OCI-LY1 (cell line): Measurements from ENCODE around the gene CHADL.

Experiments used
- CTCF ChIP-seq: fragments of 200-600 bp; sonication (generic), shearing (Covaris generic); IDR thresholded peaks from 2 replicates; pipeline ENCODE4 v1.5.1; 2017; ENCODE audit warnings: mild to moderate bottlenecking, antibody characterized with exemption, low read length, moderate library complexity, mixed read lengths
- EZH2 ChIP-seq: fragments of 200-600 bp; sonication (generic), shearing (Covaris generic); IDR thresholded peaks from 2 replicates; pipeline ENCODE4 v1.8.0; 2017; ENCODE audit warnings: borderline replicate concordance, mixed run types, mild to moderate bottlenecking, antibody characterized with exemption, low read length, moderate library complexity, mixed read lengths

- no peak for TF ChIP-seq CTCF
- TF ChIP-seq EZH2: no peak
Measured at GRCh38 chr22:41286639-41287091, 45.9 kb upstream of the CHADL start.
